Measurements from ENCODE around the gene HOXA7. TPM values are rescaled to one million over a fixed set of nuclear protein-coding genes. Genes with fewer than 3 reads are reported as not detected.

Gene HOXA7
- total and polyA plus RNA-seq, 2 donors (not counting 3 experiments of a cell fraction or from before 2014, with no cell fraction given) = 18.1 to 18.5 TPM

DNA sequence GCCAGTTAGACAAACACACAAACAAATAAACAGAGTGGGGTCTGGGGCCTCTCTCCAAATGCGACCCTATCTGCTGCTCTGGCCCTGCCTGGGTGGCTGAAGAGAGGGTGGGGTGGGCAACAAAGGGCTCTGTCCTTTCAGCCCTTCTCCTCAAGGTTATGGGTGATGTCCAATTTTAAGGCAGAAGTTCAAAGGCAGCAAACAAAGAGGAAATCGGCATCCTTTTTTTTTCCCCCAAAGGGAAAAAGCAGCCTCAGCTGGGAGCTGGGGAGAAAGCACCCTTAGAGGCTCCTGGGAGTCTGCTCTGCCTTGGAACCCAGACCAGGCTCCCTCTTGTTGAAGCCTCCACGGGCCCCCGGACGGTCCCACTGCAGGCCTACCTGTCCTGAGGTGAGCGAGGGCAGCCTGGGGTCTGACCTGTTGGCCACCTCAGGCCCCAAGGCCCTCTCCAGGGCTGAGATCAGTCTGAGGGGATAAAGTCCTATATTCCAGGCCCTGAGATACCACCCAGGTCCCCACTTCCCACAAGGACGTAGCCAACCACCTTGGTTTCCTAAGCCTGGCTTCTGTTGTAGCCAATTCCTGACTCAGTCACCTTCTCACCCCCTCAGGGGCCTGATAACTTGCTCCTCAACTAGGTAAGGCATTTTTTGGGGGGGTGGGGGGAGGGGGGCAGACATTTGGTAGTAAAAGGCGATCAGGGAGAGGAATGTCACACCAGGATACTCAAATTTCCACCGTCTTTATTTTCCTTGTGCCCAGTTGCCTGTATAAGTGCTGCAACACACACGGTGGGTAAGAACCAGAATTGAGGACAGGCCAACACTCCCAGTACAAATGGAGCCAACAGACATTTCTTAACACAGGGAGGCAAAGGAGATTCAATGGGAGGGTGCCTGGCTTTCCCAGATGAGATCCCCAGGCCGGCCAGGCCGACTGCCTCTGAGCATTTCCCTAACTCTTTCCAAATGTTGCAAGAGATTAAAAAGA is 24.3 kb upstream of the HOXA7 start:
- Histone ChIP-seq H4K20me1 (replicated peaks; ENCODE audit: control insufficient read depth, extremely low read depth, insufficient read depth, low read length) (no peaks in the 10 kb centered on the region), H3K9ac (replicated peaks; ENCODE audit: extremely low read depth, insufficient read depth, low read length) (no peak overlapping the region), H3K9me3 (replicated peaks; ENCODE audit: control insufficient read depth, insufficient read depth, low read length) (no peaks in the 10 kb centered on the region), H3K79me2 (ENCODE audit: control insufficient read depth, insufficient read depth, low read length) (peaks cover 92% of the 10 kb centered on the region), H3K9me1 (replicated peaks; ENCODE audit: control insufficient read depth, extremely low read depth, insufficient read depth, low read length) (no peaks in the 10 kb centered on the region), H3K27ac (ENCODE audit: insufficient read depth, low read depth, low read length) (peak overlapping the region; percentile 96), H3K36me3 (ENCODE audit: control insufficient read depth in 2 of 2, extremely low read depth in 1 of 2, insufficient read depth in 2 of 2, low read length in 2 of 2) (no peaks in the 10 kb centered on the region), H3K4me3 (replicated peaks in 1 of 3; ENCODE audit: insufficient read depth in 1 of 3, low read depth in 1 of 3, low read length in 3 of 3) (peak overlapping the region in 2 of 3 experiments; percentile 53 to 94), H3K27me3 (ENCODE audit: control insufficient read depth in 2 of 2, insufficient read depth in 2 of 2, low read length in 2 of 2) (no peaks in the 10 kb centered on the region), H3K4me1 (ENCODE audit: control insufficient read depth, extremely low read depth, insufficient read depth, low read length) (peaks cover 62% of the 10 kb centered on the region), H2AFZ (ENCODE audit: low read depth, low read length) (peak overlapping the region; percentile 23), H3K4me2 (ENCODE audit: insufficient read depth, low read length) (peak overlapping the region; percentile 13)
- ChIA-PET CTCF (interaction anchor here (0.6 to 8.0 kb wide), 36 partner anchors 8 to 1319 kb away, joined by 3 to 86 read pairs (median 6); partner anchors contain the start of genes HOXA3, HOXA4, HOXA5 and HOXA6), POLR2A (interaction anchor here (1.1 to 1.4 kb wide), 2 partner anchors 13 to 74 kb away, joined by 3 to 5 read pairs; no protein-coding TSS in a partner anchor)
- BruUV-seq (replicated peaks) = no TSS peak
- dilution Hi-C loops (cut with MboI; ENCODE audit: extremely low pct_ligation_motif_present, low sequenced_read_pairs) = no loop called here
- intact Hi-C loops (cut with micrococcal nuclease) = no loop called here
- FAIRE-seq (no peak), DNase-seq (ENCODE audit: low read depth, low spot score) (peak; percentile 11)
- TF ChIP-seq POLR2AphosphoS5 (IDR thresholded peaks at IDR 0.05; ENCODE audit: insufficient read depth, low read depth, low read length) (no peak), JUN (IDR thresholded peaks at IDR 0.05; ENCODE audit: borderline replicate concordance, insufficient read depth, insufficient read length, low read depth) (no peak), POLR2A (IDR thresholded peaks at IDR 0.05; ENCODE audit: low read depth, low read length) (no peak), FOS (IDR thresholded peaks at IDR 0.05; ENCODE audit: borderline replicate concordance, insufficient read depth, low read length) (no peak), EZH2 (IDR thresholded peaks at IDR 0.05; ENCODE audit: borderline replicate concordance, low read depth, low read length, severe bottlenecking) (no peak), MYC (IDR thresholded peaks at IDR 0.05; ENCODE audit: low read depth, low read length) (no peak), GATA2 (IDR thresholded peaks at IDR 0.05; ENCODE audit: insufficient read depth, insufficient read length, low read depth, low read length) (no peak)
- TF ChIP-seq, protein P1, sequence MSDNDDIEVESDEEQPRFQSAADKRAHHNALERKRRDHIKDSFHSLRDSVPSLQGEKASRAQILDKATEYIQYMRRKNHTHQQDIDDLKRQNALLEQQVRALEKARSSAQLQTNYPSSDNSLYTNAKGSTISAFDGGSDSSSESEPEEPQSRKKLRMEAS (IDR thresholded peaks at IDR 0.05; ENCODE audit: insufficient read depth, insufficient read length) = no peak
- TF ChIP-seq, protein P2, sequence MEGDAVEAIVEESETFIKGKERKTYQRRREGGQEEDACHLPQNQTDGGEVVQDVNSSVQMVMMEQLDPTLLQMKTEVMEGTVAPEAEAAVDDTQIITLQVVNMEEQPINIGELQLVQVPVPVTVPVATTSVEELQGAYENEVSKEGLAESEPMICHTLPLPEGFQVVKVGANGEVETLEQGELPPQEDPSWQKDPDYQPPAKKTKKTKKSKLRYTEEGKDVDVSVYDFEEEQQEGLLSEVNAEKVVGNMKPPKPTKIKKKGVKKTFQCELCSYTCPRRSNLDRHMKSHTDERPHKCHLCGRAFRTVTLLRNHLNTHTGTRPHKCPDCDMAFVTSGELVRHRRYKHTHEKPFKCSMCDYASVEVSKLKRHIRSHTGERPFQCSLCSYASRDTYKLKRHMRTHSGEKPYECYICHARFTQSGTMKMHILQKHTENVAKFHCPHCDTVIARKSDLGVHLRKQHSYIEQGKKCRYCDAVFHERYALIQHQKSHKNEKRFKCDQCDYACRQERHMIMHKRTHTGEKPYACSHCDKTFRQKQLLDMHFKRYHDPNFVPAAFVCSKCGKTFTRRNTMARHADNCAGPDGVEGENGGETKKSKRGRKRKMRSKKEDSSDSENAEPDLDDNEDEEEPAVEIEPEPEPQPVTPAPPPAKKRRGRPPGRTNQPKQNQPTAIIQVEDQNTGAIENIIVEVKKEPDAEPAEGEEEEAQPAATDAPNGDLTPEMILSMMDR (IDR thresholded peaks at IDR 0.05; ENCODE audit: extremely low read depth in 1 of 2, insufficient read depth in 1 of 2, low read depth in 1 of 2, low read length in 2 of 2) = no peak
